Dermis blood vessel endothelial cell (primary cell): Measurements from ENCODE around the gene LY6G5B. TPM values are rescaled to one million over a fixed set of nuclear protein-coding genes. Genes with fewer than 3 reads are reported as not detected.

Experiments
- DNase-seq: peaks from one replicate; pipeline ENCODE4 v3.0.0; 2010
- total RNA-seq: library from RNA; depleted of rRNA; stranded (reverse); fragments of >200 nt; gene quantifications from 2 replicates; pipeline ENCODE4 v1.2.3, GENCODE V29; 2014

Gene LY6G5B, protein sequence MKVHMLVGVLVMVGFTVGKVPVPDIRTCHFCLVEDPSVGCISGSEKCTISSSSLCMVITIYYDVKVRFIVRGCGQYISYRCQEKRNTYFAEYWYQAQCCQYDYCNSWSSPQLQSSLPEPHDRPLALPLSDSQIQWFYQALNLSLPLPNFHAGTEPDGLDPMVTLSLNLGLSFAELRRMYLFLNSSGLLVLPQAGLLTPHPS
- 1.8 and 3.2 TPM in 2 replicates for total RNA-seq

DNA sequence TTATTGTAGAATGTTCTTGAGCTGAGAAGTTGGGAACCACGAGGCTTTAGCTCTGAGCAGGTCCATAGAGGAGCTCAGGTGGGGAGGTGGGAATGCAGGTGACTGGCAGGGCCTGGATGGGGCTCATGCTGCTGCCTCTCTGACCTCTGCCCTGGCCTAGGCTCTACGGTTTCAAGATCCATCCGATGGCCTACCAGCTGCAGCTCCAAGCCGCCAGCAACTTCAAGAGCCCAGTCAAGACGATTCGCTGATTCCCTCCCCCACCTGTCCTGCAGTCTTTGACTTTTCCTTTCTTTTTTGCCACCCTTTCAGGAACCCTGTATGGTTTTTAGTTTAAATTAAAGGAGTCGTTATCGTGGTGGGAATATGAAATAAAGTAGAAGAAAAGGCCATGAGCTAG lies at the start of gene LY6G5B:
Gene LY6G5B (plus strand): TSS at position 301 of the 400 bp plus-strand sequence. CDS start 975 bp downstream, outside the sequence.
- DNase-seq, result no peak

DNA sequence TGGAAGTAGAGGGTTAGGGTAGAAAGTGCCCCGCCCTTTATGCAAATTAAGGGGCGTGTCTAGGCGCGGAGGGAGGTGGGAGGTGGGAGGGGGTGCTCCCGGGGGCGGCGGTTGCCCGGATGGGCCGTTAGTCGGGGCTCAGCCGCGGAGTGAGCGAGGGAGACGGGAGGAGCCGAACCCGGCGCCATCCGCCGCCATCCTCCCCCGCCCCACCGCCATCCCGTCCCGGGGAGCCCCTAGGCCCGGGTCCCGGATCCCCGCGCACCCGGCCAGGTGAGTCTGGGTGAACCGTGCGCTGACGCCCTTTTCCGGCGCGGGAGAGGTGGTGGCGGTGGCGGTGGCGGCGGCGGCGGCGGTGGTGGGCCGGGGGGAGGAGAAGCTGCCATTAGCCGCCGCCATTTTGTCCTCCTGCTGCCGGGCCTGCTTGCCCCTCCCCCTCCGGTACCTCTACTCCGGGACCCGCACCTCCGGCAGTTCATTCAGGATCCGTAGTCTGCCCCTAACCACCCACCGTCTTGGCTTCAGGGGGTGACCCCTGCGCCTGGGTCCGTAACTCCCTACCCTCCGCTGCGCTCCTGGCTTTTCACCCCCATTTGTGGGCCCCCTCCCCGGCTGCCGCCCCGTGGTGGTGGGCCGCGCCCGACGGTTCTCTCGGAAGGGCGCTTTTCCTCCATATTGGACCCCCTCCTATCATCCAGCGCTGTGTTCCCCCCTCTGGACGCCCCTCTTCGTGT lies 49.0 kb upstream of the LY6G5B start, which contains the start of gene PRRC2A:
Gene PRRC2A (plus strand): TSS at position 130 of the 734 bp plus-strand sequence. CDS start 2,075 bp downstream, outside the sequence.
- DNase-seq, result peak; percentile 77

DNA sequence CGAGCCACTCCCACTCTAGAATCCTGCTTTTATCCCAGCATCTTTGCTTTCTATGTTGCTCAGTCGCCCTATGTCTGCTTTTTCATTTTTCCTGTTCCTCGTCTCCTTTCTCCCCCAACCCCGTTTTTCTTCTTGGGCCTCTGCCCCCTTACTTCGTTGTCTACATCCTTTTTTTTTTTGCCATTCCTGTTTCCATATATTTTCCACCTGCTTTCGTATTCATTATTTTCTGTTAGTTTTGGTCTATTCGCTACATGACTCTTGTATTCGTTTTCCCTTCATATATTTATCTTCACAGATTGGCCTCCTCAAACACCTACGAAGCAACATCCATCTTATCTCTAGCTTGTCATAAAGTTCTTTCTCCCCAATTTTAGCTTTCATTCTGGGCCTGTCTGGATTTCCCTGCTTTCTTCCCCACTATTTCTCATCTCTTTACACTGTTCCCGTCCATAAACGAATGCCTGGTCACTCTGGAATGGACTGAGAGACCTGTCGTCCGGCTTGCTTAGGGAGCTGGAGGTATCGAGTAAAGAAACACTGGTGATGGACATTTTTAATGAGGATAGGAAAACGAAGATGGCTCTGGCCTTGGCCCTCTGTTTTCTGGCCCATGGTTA lies 48.3 kb upstream of the LY6G5B start:
- DNase-seq, result peak; percentile 22

DNA sequence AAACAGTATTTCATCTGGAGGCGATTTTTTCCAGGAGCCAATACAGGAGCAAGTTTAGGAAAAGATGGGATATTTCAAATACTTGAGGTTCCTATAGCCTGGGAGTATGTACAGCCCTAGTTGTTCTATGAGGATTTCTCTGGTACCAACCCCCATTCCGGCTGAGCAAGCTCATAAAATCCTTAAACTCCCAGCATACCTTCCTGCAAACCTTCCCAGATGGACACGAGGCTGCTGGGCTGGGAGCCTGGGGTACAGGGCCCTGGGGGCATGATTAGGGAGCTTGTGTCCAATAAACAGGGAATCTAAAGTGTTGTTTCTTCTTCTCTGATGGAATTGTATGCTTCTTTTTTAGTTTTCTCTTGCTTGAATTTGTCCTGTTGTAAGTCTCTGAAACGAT lies 47.8 kb upstream of the LY6G5B start:
- DNase-seq, result no peak

DNA sequence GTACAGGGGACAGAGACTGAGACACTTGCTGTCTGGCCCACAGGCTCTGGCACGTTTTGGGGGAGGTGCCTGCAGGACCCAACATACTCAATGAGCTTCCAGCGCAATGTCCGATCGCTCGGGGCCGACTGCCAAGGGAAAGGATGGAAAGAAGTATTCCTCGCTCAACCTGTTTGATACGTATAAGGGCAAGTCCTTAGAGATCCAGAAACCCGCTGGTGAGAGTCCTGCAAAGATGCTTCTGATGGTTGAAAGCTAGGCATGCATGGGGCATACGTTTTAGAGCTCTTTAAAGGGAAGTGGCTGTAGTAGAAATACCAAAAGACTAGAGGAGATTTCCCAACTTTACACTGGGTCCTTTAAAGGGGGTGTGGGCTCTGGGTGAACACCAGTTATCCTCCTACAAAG lies 47.1 kb upstream of the LY6G5B start:
- DNase-seq, result no peak

DNA sequence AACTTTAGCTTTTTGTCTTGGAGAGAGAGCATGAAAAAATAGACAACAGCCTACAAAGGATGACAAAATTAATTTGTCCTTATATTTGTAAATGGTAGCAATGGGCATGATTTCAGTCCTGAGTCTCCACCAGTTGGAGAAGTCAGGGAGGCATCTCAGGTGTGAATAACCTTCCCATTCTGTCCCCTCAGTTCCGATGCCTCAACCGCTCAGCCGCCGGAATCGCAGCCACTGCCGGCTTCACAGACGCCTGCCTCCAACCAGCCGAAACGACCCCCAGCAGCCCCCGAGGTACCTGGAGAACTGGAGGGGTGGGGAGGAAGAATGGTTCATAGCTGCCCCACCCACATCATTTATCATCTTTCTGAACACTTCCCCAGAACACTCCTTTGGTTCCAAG lies 45.7 kb upstream of the LY6G5B start:
- DNase-seq, result no peak

DNA sequence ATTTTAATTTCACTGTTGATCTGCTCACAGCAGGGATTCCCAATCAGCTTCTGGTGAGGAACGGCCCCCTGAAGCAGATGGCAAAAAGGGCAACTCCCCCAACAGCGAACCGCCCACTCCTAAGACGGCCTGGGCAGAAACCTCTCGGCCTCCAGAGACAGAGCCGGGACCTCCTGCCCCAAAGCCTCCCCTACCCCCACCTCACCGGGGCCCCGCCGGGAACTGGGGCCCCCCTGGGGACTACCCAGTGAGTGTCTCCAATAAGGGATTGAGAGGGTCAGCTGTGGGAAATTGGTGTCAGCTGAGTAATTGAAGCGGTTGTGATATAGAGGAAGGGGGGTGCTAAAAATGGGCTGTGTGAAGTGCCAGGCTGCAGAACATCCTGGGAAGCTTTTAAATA lies 42.8 kb upstream of the LY6G5B start:
- DNase-seq, result no peak

DNA sequence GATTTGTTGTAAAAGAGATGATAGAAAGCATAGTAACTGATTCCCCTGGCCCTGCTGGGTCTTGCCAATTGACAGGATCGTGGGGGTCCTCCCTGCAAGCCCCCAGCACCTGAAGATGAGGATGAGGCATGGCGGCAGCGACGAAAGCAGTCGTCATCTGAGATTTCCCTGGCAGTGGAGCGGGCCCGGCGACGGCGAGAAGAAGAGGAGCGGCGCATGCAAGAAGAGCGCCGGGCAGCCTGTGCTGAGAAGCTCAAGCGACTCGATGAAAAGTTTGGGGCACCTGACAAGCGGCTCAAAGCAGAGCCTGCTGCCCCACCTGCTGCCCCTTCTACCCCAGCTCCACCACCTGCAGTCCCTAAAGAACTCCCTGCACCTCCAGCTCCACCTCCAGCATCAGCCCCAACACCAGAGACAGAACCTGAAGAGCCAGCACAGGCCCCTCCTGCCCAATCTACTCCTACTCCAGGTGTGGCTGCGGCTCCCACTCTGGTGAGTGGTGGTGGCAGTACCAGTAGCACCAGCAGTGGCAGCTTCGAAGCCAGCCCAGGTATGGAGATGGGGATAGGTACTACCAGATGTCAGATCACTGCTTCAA lies 42.0 kb upstream of the LY6G5B start:
- no peak for DNase-seq

DNA sequence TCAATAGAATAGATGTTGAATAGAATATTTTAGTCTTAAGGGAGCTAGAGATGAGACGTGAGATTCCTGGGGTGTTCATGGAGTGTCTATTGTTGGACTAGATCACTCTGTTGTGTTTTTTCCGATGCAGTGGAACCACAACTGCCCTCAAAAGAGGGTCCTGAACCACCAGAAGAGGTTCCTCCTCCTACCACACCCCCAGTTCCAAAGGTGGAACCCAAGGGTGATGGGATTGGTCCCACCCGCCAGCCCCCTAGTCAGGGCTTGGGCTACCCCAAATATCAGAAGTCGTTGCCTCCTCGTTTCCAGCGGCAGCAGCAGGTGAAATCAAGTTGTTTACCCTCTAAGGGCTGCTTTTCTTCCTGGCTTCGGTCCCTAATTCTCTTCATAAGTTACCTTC lies 40.8 kb upstream of the LY6G5B start:
- no peak for DNase-seq

DNA sequence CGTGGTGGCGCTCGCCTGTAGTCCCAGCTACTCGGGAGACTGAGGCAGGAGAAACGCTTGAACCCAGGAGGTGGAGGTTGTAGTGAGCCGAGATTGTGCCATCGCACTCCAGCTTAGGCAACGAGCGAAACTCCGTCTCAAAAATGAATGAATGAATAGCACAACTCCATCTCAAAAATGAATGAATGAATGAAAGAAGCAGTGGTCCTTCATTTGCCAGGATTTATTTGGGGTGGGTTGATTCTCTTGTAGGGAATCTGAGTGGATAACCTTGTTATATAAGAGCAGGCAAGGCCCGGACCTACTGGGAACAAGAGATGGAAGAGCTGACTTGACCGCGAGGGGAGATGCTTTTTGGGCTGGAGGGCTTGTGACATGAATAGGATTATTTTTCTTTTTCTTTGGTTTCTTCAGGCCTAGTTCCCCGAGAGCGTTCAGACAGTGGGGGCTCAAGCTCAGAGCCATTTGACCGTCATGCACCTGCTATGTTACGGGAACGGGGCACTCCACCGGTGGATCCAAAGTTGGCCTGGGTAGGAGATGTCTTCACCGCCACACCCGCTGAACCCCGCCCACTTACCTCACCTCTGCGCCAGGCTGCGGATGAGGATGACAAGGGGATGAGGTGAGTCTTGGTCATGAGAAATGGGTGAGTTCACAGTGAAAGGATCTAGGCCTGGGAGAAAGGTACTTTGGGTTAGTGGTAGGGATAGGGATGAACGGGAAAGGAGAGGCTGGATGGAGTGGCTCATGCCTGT lies 39.4 kb upstream of the LY6G5B start:
- DNase-seq, result no peak

DNA sequence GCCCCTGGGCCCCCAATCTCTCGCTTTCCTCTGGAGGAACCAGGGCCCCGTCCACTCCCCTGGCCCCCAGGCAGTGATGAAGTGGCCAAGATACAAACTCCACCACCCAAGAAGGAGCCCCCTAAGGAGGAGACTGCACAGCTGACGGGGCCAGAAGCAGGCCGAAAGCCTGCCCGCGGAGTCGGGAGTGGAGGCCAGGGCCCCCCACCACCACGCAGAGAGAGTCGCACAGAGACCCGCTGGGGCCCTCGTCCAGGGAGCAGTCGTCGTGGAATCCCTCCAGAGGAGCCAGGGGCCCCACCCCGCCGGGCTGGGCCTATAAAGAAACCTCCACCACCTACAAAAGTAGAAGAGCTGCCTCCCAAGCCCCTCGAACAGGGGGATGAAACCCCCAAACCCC lies 38.6 kb upstream of the LY6G5B start:
- DNase-seq, result no peak

DNA sequence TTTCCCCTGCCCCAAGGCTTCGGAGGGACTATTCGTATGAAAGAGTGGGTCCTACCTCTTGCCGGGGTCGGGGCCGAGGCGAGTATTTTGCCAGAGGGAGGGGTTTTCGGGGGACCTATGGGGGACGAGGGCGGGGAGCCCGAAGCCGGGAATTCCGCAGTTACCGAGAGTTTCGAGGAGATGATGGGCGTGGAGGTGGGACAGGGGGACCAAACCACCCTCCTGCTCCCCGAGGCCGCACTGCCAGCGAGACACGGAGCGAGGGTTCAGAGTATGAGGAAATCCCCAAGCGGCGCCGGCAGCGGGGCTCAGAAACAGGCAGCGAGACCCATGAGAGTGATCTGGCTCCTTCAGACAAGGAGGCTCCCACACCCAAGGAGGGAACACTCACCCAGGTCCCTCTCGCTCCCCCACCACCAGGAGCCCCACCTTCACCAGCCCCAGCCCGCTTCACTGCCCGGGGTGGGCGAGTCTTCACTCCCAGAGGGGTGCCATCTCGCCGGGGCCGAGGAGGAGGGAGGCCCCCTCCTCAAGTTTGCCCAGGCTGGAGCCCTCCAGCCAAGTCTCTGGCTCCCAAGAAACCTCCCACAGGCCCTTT lies 38.0 kb upstream of the LY6G5B start:
- DNase-seq, result no peak

DNA sequence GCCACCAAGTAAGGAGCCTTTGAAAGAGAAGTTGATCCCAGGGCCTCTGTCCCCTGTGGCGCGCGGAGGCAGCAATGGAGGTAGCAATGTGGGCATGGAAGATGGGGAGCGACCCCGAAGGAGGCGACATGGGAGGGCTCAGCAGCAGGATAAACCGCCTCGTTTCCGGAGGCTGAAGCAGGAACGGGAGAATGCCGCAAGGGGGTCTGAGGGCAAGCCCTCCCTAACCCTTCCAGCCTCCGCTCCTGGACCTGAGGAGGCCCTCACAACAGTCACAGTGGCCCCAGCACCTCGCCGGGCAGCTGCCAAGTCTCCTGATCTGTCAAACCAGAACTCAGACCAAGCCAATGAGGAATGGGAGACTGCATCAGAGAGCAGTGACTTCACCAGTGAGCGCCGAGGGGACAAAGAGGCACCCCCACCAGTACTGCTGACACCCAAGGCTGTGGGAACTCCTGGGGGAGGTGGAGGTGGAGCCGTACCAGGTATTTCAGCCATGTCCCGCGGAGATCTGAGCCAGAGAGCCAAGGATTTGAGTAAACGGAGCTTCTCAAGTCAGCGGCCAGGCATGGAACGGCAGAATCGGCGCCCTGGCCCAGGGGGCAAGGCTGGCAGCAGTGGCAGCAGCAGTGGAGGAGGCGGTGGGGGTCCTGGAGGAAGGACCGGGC lies 37.4 kb upstream of the LY6G5B start:
- no peak for DNase-seq

DNA sequence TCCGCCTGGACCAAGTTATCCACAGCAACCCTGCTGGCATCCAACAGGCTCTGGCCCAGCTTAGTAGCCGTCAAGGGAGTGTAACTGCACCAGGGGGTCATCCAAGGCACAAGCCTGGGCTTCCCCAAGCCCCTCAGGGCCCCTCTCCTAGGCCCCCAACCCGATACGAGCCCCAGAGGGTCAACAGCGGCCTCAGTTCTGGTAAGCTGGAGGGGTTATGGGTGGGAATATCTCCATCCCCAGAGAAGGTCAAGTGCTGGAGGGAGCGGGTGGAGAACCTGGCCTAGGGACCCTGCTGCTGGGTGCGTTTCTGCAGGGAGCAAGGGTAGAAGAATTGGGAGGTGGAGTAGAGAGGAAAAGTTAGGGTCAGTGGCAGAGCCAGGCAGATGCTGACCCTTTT lies 36.3 kb upstream of the LY6G5B start:
- DNase-seq, result no peak

DNA sequence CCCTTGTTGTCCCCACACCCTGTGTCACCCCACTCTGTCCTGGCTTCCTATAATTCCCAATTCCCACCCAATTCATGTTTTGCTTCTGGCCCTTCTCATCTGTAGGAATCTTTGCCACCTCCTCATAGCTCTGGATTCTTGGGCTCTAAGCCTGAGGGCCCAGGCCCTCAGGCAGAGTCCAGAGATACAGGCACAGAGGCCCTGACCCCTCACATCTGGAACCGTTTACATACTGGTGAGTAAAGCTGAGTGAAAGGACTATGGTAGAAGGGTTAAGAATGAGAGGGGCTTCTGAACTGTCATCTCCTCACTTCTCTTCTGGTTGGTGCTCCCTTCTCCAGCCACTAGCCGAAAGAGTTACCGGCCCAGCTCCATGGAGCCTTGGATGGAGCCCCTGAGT lies 35.6 kb upstream of the LY6G5B start:
- DNase-seq, result no peak

DNA sequence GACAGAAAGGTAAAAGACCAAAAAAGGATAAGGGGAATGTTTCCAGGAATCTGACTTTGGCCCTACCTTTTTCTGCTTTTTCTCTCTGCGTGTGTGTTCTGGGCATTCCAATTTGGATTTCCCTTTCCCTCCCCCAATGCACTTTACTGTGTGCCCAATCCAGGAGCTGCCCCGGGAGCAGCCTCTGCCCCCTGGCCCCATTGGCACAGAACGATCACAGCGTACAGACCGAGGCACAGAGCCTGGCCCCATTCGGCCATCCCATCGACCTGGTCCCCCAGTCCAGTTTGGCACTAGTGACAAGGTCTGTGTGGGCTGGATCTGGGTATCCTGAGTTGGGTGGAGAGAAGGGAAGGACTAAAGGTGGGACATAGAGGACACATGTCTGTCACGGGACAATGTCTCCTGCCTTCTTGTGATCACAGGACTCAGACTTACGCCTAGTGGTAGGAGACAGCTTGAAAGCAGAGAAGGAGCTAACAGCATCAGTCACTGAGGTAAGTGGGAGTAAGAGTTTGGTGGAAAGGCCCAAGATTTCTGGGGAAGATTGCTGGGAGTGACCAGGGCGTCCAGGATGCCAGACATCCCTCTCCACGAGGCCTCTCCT lies 34.7 kb upstream of the LY6G5B start:
- DNase-seq, result no peak

DNA sequence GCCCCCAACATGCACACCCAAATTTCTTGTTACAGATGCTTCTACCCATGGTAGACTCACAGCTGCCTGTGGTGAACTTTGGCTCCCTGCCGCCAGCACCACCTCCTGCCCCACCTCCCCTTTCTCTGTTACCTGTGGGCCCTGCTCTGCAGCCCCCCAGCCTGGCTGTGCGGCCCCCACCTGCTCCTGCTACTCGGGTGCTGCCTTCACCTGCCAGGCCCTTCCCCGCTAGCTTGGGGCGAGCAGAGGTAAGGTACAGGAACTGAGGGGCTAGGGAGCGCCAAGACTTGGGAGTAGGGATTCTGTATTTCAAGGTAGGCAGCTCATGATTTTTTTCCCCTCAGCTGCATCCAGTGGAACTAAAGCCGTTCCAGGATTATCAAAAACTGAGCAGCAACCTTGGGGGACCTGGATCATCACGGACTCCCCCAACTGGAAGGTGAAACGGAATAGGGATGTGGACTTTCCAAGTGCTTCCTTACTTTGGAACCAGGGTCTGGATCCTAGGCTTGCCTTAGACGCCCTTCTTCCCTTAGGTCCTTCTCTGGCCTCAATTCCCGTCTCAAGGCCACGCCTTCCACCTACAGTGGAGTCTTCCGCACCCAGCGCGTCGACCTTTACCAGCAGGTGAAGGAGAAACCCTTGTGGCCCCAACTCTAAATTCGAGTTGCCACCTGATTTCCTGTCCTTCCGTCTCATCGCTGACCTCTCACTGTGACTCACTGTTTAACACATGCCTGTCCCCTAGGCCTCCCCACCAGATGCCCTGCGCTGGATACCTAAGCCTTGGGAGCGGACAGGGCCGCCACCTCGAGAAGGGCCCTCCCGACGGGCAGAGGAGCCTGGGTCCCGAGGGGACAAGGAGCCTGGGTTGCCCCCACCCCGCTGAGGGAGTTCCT lies 32.8 kb upstream of the LY6G5B start:
- DNase-seq, result no peak

DNA sequence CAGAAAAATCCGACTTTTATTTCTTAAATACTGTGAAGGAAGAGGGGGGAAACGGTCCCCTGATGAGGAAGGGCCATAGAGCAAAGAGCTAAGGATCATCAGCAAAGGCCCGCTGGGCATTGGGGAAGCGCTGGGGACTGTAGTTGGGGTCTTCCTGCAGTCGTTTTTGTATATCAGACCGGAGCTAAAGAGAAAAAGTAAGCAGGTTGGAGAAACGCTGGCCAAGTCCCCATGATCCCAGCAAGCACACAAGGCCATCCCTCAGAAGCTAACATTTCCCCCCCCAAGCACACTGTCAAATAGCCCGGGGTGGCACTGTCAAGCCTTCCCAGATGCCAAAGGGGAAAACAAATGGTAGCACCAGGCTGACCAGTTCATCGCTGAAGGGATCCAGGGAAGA lies 30.7 kb upstream of the LY6G5B start:
- DNase-seq, result no peak

DNA sequence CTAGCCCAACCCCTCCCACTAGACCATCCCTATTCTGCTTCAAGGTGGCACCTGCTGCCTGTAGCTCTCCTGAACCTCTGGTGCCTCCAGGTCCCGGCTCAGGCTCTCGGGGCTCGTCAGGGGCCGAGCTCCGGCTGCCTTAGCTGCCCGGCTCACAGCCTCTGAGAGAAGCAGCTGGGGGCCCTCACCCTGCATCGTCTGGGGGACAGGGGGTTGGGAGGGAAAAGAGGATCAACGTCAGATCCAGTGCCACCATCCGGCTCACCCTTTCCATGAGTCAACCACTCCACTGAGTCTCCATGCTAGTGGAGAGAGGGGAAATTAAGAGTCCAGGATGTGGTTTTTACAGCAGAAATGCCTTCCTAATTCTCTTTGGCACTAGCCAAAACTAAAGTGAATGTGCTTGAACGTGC lies 30.3 kb upstream of the LY6G5B start:
- peak; percentile 68 for DNase-seq

DNA sequence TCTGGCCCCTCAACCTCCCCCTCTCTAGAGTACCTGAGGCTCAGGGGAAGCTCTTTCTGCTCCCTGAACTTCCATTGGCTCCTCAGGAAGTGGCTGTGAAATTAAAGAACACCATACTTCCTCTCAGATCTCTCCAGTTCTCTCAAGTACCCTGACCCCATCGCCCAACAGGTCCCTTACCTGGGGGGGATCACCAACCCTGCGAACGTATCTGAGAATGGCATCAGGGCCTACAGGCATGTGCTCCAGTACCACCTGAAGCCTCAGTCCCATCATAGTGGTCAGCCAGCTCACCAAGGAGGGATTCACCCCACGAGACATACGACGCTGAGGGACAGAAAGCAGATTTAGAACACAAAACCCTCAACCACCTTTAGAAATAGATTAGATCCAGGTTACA lies 29.2 kb upstream of the LY6G5B start:
- DNase-seq, result no peak
